ENCODE results near the gene CCDC78.

DNA sequence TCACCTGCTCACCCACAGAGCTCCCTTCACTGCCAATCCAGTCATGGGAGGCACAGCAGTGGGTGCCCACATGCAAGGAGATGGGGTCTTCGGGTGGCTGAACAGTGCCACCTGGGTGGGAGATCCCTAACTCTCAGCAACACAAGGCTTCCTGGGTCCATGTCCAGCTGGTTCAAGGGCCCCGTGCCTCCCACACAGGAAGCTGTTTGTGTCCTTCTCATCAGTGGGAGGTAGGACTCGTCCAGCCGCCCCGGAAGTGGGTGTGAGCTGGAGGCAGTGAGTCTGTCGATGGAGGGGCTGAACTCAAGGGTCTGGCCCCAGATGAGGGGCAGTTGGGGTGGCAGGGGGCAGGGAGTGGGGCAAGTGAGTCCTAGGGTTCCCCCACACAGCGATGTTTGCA is 22.2 kb downstream of the CCDC78 start:
- TF ChIP-seq, protein P1, sequence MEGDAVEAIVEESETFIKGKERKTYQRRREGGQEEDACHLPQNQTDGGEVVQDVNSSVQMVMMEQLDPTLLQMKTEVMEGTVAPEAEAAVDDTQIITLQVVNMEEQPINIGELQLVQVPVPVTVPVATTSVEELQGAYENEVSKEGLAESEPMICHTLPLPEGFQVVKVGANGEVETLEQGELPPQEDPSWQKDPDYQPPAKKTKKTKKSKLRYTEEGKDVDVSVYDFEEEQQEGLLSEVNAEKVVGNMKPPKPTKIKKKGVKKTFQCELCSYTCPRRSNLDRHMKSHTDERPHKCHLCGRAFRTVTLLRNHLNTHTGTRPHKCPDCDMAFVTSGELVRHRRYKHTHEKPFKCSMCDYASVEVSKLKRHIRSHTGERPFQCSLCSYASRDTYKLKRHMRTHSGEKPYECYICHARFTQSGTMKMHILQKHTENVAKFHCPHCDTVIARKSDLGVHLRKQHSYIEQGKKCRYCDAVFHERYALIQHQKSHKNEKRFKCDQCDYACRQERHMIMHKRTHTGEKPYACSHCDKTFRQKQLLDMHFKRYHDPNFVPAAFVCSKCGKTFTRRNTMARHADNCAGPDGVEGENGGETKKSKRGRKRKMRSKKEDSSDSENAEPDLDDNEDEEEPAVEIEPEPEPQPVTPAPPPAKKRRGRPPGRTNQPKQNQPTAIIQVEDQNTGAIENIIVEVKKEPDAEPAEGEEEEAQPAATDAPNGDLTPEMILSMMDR (IDR thresholded peaks at IDR 0.05), result no peak
- TF ChIP-seq ETV6 (CRISPR knock-in tag; IDR thresholded peaks at IDR 0.05), result no peak

Measured in WTC11 (cell line).